Panc1 (cell line): ENCODE results near the gene COX6A1. TPM values are rescaled to one million over a fixed set of nuclear protein-coding genes. Genes with fewer than 3 reads are reported as not detected.
A peak's percentile ranks its signal among the peaks of the same experiment; 100 is the strongest.

Experiments used
- ATAC-seq: fragments of 200-7000 bp; cut with Tn5 transposase; 2 replicates; pipeline ENCODE4 v1.9.1; 2020; ENCODE audit warnings: mild to moderate bottlenecking, moderate library complexity
- BruUV-seq: library from RNA; stranded (reverse); fragments of 400-500 nt; replicated peaks from 2 replicates; lab custom pipeline; 2021; lab: Mats Ljungman, UMichigan
- CTCF ChIA-PET: fragments of 300-600 bp; sonication (Branson Sonifier 250); formaldehyde crosslinking; loops from one replicate; lab custom pipeline; 2022; ENCODE audit warnings: antibody characterized with exemption; lab: Charles Lee
- POLR2A ChIA-PET: fragments of 300-600 bp; sonication (Branson Sonifier 250); formaldehyde crosslinking; loops from one replicate; lab custom pipeline; 2022; ENCODE audit warnings: antibody characterized with exemption; lab: Charles Lee
- DNase-seq: peaks from one replicate; pipeline ENCODE4 v3.0.0-alpha.2; 2010; ENCODE audit warnings: low read depth, low spot score
- H3K27ac ChIP-seq: 2 replicates; pipeline ENCODE4 v1.5.1; 2011; ENCODE audit warnings: mild to moderate bottlenecking, low read length, inconsistent platforms
- H3K27me3 ChIP-seq: fragments of 200-500 bp; sonication (Bioruptor generic); 2 replicates; pipeline ENCODE4 v1.6.0; 2014; ENCODE audit warnings: low read length, inconsistent platforms; ENCODE audit not compliant: control insufficient read depth, insufficient read depth
- H3K36me3 ChIP-seq: fragments of 200-500 bp; sonication (Bioruptor generic); 2 replicates; pipeline ENCODE4 v1.5.1; 2014; ENCODE audit warnings: inconsistent platforms, mild to moderate bottlenecking, low read length, moderate library complexity; ENCODE audit not compliant: control insufficient read depth, insufficient read depth
- H3K4me1 ChIP-seq: 2 replicates; pipeline ENCODE4 v1.5.1; 2011; ENCODE audit warnings: inconsistent platforms, mild to moderate bottlenecking, low read length, moderate library complexity; ENCODE audit not compliant: control insufficient read depth, insufficient read depth
- H3K4me3 ChIP-seq, 2 experiments: 2 replicates each; pipeline ENCODE4 v1.5.1; 2011 to 2012; ENCODE audit warnings: low read depth in 2 of 2, low read length in 2 of 2, mild to moderate bottlenecking in 2 of 2, inconsistent platforms in 1 of 2, moderate library complexity in 1 of 2
- H3K9me3 ChIP-seq: fragments of 200-500 bp; sonication (Bioruptor generic); 2 replicates; pipeline ENCODE4 v1.5.1; 2014; ENCODE audit warnings: low read depth, mild to moderate bottlenecking, inconsistent platforms, low read length, moderate library complexity; ENCODE audit not compliant: control insufficient read depth, insufficient read depth
- CTCF ChIP-seq: fragments of 450-650 bp; IDR thresholded peaks from 2 replicates; pipeline ENCODE4 v1.5.1; 2017; ENCODE audit warnings: mild to moderate bottlenecking
- POLR2AphosphoS5 ChIP-seq: IDR thresholded peaks from 2 replicates; pipeline ENCODE4 v1.6.1; 2012; ENCODE audit warnings: mild to moderate bottlenecking, low read depth, low read length, moderate library complexity
- REST ChIP-seq, 2 experiments: IDR thresholded peaks; 2 replicates each; pipeline ENCODE4 v1.6.1; 2011 to 2012; ENCODE audit warnings: low read depth in 2 of 2, control low read depth in 1 of 2, low read length in 1 of 2, mild to moderate bottlenecking in 1 of 2, moderate library complexity in 1 of 2; ENCODE audit not compliant: insufficient read depth in 1 of 2
- SIN3A ChIP-seq: IDR thresholded peaks from 2 replicates; pipeline ENCODE4 v1.6.1; 2012; ENCODE audit warnings: low read depth, mild to moderate bottlenecking, low read length, moderate library complexity, borderline replicate concordance; ENCODE audit not compliant: insufficient read depth
- TCF7L2 ChIP-seq: IDR thresholded peaks from 2 replicates; pipeline ENCODE4 v1.6.1; 2011; ENCODE audit warnings: mild to moderate bottlenecking, low read depth, low read length, inconsistent platforms
- in situ Hi-C: cut with HindIII; loops from 2 replicates; pipeline ENCODE4 v1.10.0; 2016; ENCODE audit warnings: low sequenced_read_pairs, low pct_unique_long_range_greater_than_20kb
- intact Hi-C: fragments of 100-400 bp; cut with micrococcal nuclease; formaldehyde crosslinking; loops from one replicate; pipeline ENCODE4 v1.10.0; 2022; ENCODE audit not compliant: unreplicated experiment
- total RNA-seq: library from RNA; stranded (reverse); gene quantifications from one replicate; pipeline ENCODE4 v1.2.1, GENCODE V29; 2021; ENCODE audit not compliant: unreplicated experiment

Gene COX6A1
- total RNA-seq, 1 experiment from 2014 or later = 557 TPM

DNA sequence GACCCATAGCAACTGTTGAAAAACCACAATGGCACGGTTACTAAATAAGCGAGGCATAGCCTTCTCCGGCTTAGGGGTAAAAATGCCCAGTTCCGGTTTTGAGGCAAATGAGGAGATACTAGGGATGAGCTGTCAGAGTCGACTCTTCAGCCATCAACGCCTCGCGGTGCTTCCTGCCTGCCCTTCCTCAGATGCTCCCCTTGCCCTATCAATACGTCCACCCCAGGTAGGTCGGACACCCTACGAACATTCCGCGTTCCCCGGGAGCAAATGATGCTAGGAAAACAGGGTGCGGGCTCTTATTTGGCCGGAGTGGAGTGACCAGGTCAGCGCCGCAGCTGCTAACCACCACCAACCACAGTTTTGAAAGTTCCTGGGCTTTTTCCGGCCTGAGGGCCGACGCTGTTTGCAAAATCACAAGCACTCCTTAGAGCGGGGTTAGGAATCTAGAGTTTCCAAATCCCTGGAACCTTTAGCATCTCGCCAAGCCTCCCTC is 30.5 kb downstream of the COX6A1 start:
- DNase-seq = no peak
- H3K4me1 ChIP-seq = peaks cover 29% of the 10 kb centered on the region; the same call in 1 of the 2 replicates
- intact Hi-C loops = no loop called here
- ATAC-seq = 0 out of 2 replicates have a peak, but pooled peaks have one; percentile 1
- H3K36me3 ChIP-seq = peaks cover 33% of the 10 kb centered on the region
- no peak for TF ChIP-seq POLR2AphosphoS5
- TF ChIP-seq SIN3A = no peak
- no peak for TF ChIP-seq REST (IDR thresholded peaks at IDR 0.05; ENCODE audit: insufficient read depth in 1 of 2, low read depth in 2 of 2, low read length in 1 of 2)
- TF ChIP-seq CTCF = no peak
- no peak for TF ChIP-seq TCF7L2
- peak overlapping the region; percentile 88 for H3K27ac ChIP-seq
- H3K27me3 ChIP-seq = no peaks in the 10 kb centered on the region
- ChIA-PET POLR2A (no interaction called here), CTCF (no interaction called here)
- TSS peak; percentile 67 for BruUV-seq
- in situ Hi-C loops = no loop called here
- no peaks in the 10 kb centered on the region for H3K9me3 ChIP-seq
- H3K4me3 ChIP-seq = peak overlapping the region; percentile 94 to 96

GRCh38 chr12:120468821-120469449 is 31.0 kb downstream of the COX6A1 start:
- H3K27me3 ChIP-seq = no peaks in the 10 kb centered on the region
- H3K27ac ChIP-seq = peak overlapping the region; percentile 88
- no peak for DNase-seq
- BruUV-seq = no TSS peak
- CTCF ChIA-PET = no interaction called here
- intact Hi-C loops = no loop called here
- no peaks in the 10 kb centered on the region for H3K9me3 ChIP-seq
- peaks cover 29% of the 10 kb centered on the region; the same call in 1 of the 2 replicates for H3K4me1 ChIP-seq
- ATAC-seq = peak; percentile 20
- POLR2A ChIA-PET = interaction anchor here (0.6 kb wide), 1 partner anchor 12 kb away, joined by 5 read pairs; no protein-coding TSS in a partner anchor
- peak overlapping the region; percentile 94 to 96 for H3K4me3 ChIP-seq
- H3K36me3 ChIP-seq = peaks cover 27% of the 10 kb centered on the region
- TF ChIP-seq SIN3A (no peak), REST (IDR thresholded peaks at IDR 0.05; ENCODE audit: insufficient read depth in 1 of 2, low read depth in 2 of 2, low read length in 1 of 2) (no peak), TCF7L2 (no peak), POLR2AphosphoS5 (no peak), CTCF (no peak)
- in situ Hi-C loops = no loop called here
